Panc1 (cell line): Measurements from ENCODE around the gene TSPYL2. TPM values are rescaled to one million over a fixed set of nuclear protein-coding genes. Genes with fewer than 3 reads are reported as not detected.

ENCODE experiments used
- ATAC-seq: fragments of 200-7000 bp; cut with Tn5 transposase; 2 replicates; pipeline ENCODE4 v1.9.1; 2020; ENCODE audit warnings: mild to moderate bottlenecking, moderate library complexity
- BruUV-seq: library from RNA; stranded (reverse); fragments of 400-500 nt; replicated peaks from 2 replicates; lab custom pipeline; 2021; lab: Mats Ljungman, UMichigan
- CTCF ChIA-PET: fragments of 300-600 bp; sonication (Branson Sonifier 250); formaldehyde crosslinking; loops from one replicate; lab custom pipeline; 2022; ENCODE audit warnings: antibody characterized with exemption; lab: Charles Lee
- POLR2A ChIA-PET: fragments of 300-600 bp; sonication (Branson Sonifier 250); formaldehyde crosslinking; loops from one replicate; lab custom pipeline; 2022; ENCODE audit warnings: antibody characterized with exemption; lab: Charles Lee
- DNase-seq: peaks from one replicate; pipeline ENCODE4 v3.0.0-alpha.2; 2010; ENCODE audit warnings: low read depth, low spot score
- H3K27ac ChIP-seq: 2 replicates; pipeline ENCODE4 v1.5.1; 2011; ENCODE audit warnings: mild to moderate bottlenecking, low read length, inconsistent platforms
- H3K27me3 ChIP-seq: fragments of 200-500 bp; sonication (Bioruptor generic); 2 replicates; pipeline ENCODE4 v1.6.0; 2014; ENCODE audit warnings: low read length, inconsistent platforms; ENCODE audit not compliant: control insufficient read depth, insufficient read depth
- H3K36me3 ChIP-seq: fragments of 200-500 bp; sonication (Bioruptor generic); 2 replicates; pipeline ENCODE4 v1.5.1; 2014; ENCODE audit warnings: inconsistent platforms, mild to moderate bottlenecking, low read length, moderate library complexity; ENCODE audit not compliant: control insufficient read depth, insufficient read depth
- H3K4me1 ChIP-seq: 2 replicates; pipeline ENCODE4 v1.5.1; 2011; ENCODE audit warnings: inconsistent platforms, mild to moderate bottlenecking, low read length, moderate library complexity; ENCODE audit not compliant: control insufficient read depth, insufficient read depth
- H3K4me3 ChIP-seq, 2 experiments: 2 replicates each; pipeline ENCODE4 v1.5.1; 2011 to 2012; ENCODE audit warnings: low read depth in 2 of 2, low read length in 2 of 2, mild to moderate bottlenecking in 2 of 2, inconsistent platforms in 1 of 2, moderate library complexity in 1 of 2
- H3K9me3 ChIP-seq: fragments of 200-500 bp; sonication (Bioruptor generic); 2 replicates; pipeline ENCODE4 v1.5.1; 2014; ENCODE audit warnings: low read depth, mild to moderate bottlenecking, inconsistent platforms, low read length, moderate library complexity; ENCODE audit not compliant: control insufficient read depth, insufficient read depth
- POLR2AphosphoS5 ChIP-seq: IDR thresholded peaks from 2 replicates; pipeline ENCODE4 v1.6.1; 2012; ENCODE audit warnings: mild to moderate bottlenecking, low read depth, low read length, moderate library complexity
- SIN3A ChIP-seq: IDR thresholded peaks from 2 replicates; pipeline ENCODE4 v1.6.1; 2012; ENCODE audit warnings: low read depth, mild to moderate bottlenecking, low read length, moderate library complexity, borderline replicate concordance; ENCODE audit not compliant: insufficient read depth
- TCF7L2 ChIP-seq: IDR thresholded peaks from 2 replicates; pipeline ENCODE4 v1.6.1; 2011; ENCODE audit warnings: mild to moderate bottlenecking, low read depth, low read length, inconsistent platforms
- in situ Hi-C: cut with HindIII; loops from 2 replicates; pipeline ENCODE4 v1.10.0; 2016; ENCODE audit warnings: low sequenced_read_pairs, low pct_unique_long_range_greater_than_20kb
- intact Hi-C: fragments of 100-400 bp; cut with micrococcal nuclease; formaldehyde crosslinking; loops from one replicate; pipeline ENCODE4 v1.10.0; 2022; ENCODE audit not compliant: unreplicated experiment
- total RNA-seq: library from RNA; stranded (reverse); gene quantifications from one replicate; pipeline ENCODE4 v1.2.1, GENCODE V29; 2021; ENCODE audit not compliant: unreplicated experiment
- TF ChIP-seq, protein P1 (sequence below): fragments of 450-650 bp; IDR thresholded peaks from 2 replicates; pipeline ENCODE4 v1.5.1; 2017; ENCODE audit warnings: mild to moderate bottlenecking
- TF ChIP-seq, protein P2 (sequence below), 2 experiments: IDR thresholded peaks; 2 replicates each; pipeline ENCODE4 v1.6.1; 2011 to 2012; ENCODE audit warnings: low read depth in 2 of 2, control low read depth in 1 of 2, low read length in 1 of 2, mild to moderate bottlenecking in 1 of 2, moderate library complexity in 1 of 2; ENCODE audit not compliant: insufficient read depth in 1 of 2

The TSPYL2 gene
- total RNA-seq, 1 experiment from 2014 or later: 25.0 TPM

DNA sequence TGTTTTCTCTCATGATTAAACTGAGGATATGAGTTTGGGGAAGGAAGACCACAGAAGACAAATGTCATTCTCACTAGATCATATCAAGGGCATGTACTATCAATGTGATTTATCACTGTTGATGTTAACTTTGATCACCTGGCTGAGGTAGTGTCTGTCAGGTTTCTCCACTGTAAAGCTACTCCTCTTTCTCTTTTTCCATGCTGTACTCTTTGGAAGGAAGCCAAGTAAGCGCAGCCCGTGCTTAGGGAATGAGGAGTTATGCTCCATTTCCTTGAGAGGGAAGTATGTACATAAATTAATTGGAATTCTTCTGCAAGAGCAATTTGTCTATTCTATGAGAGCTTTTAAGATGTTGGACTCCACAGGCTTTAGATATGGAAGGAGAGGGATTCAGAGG lies 7.8 kb downstream of the TSPYL2 start:
- BruUV-seq: no TSS peak

DNA sequence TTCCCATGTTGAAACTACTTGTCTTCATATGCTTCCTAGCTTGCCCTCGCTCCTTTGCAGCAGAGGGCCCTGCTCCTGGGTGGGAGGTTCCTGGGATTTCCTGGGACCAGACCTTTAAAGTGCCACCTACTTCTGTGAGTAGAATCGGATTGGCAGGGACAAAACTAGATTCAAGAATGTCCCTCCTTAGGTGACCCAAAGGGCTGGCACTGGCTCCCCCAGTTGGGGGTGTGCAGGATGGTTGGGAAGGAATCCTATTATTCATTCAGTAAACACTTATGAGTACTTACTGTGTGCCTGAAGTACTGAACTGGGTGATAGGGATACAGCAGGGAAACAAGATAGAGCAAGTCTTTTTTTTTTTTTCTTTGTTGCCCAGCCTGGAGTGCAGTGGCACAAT lies 9.2 kb downstream of the TSPYL2 start:
- no peak overlapping the region for H3K27ac ChIP-seq
- H3K4me1 ChIP-seq: peaks cover 14% of the 10 kb centered on the region
- BruUV-seq: no TSS peak
- in situ Hi-C loops: no loop called here
- POLR2A ChIA-PET: no interaction called here
- TF ChIP-seq SIN3A: no peak
- CTCF ChIA-PET: interaction anchor here (0.7 kb wide), 1 partner anchor 19 kb away, joined by 7 read pairs; no protein-coding TSS in a partner anchor
- H3K4me3 ChIP-seq: no peak overlapping the region
- DNase-seq: no peak
- H3K9me3 ChIP-seq: no peaks in the 10 kb centered on the region
- intact Hi-C loops: no loop called here
- no peak for ATAC-seq
- no peaks in the 10 kb centered on the region; the same call in 1 of the 2 replicates for H3K36me3 ChIP-seq
- no peaks in the 10 kb centered on the region for H3K27me3 ChIP-seq

More for the DNA sequence above, 7.8 kb downstream of the TSPYL2 start:
- Histone ChIP-seq H3K4me1 (peaks cover 10% of the 10 kb centered on the region), H3K27me3 (no peaks in the 10 kb centered on the region), H3K36me3 (no peaks in the 10 kb centered on the region; the same call in 1 of the 2 replicates), H3K4me3 (no peak overlapping the region), H3K27ac (no peak overlapping the region), H3K9me3 (no peaks in the 10 kb centered on the region)
- DNase-seq (no peak), ATAC-seq (no peak)
- TF ChIP-seq SIN3A (no peak), TCF7L2 (no peak), POLR2AphosphoS5 (no peak)
- TF ChIP-seq, protein P1, sequence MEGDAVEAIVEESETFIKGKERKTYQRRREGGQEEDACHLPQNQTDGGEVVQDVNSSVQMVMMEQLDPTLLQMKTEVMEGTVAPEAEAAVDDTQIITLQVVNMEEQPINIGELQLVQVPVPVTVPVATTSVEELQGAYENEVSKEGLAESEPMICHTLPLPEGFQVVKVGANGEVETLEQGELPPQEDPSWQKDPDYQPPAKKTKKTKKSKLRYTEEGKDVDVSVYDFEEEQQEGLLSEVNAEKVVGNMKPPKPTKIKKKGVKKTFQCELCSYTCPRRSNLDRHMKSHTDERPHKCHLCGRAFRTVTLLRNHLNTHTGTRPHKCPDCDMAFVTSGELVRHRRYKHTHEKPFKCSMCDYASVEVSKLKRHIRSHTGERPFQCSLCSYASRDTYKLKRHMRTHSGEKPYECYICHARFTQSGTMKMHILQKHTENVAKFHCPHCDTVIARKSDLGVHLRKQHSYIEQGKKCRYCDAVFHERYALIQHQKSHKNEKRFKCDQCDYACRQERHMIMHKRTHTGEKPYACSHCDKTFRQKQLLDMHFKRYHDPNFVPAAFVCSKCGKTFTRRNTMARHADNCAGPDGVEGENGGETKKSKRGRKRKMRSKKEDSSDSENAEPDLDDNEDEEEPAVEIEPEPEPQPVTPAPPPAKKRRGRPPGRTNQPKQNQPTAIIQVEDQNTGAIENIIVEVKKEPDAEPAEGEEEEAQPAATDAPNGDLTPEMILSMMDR: no peak
- TF ChIP-seq, protein P2, sequence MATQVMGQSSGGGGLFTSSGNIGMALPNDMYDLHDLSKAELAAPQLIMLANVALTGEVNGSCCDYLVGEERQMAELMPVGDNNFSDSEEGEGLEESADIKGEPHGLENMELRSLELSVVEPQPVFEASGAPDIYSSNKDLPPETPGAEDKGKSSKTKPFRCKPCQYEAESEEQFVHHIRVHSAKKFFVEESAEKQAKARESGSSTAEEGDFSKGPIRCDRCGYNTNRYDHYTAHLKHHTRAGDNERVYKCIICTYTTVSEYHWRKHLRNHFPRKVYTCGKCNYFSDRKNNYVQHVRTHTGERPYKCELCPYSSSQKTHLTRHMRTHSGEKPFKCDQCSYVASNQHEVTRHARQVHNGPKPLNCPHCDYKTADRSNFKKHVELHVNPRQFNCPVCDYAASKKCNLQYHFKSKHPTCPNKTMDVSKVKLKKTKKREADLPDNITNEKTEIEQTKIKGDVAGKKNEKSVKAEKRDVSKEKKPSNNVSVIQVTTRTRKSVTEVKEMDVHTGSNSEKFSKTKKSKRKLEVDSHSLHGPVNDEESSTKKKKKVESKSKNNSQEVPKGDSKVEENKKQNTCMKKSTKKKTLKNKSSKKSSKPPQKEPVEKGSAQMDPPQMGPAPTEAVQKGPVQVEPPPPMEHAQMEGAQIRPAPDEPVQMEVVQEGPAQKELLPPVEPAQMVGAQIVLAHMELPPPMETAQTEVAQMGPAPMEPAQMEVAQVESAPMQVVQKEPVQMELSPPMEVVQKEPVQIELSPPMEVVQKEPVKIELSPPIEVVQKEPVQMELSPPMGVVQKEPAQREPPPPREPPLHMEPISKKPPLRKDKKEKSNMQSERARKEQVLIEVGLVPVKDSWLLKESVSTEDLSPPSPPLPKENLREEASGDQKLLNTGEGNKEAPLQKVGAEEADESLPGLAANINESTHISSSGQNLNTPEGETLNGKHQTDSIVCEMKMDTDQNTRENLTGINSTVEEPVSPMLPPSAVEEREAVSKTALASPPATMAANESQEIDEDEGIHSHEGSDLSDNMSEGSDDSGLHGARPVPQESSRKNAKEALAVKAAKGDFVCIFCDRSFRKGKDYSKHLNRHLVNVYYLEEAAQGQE (IDR thresholded peaks at IDR 0.05; ENCODE audit: insufficient read depth in 1 of 2, low read depth in 2 of 2, low read length in 1 of 2): no peak
- intact Hi-C loops (loop anchor here (1.0 kb wide), 1 partner anchor 19 kb away; no protein-coding TSS in a partner anchor), in situ Hi-C loops (no loop called here)
- CTCF ChIA-PET: interaction anchor here (1.2 kb wide), 1 partner anchor 18 kb away, joined by 9 read pairs; no protein-coding TSS in a partner anchor
- POLR2A ChIA-PET: no interaction called here

- Histone ChIP-seq H3K4me3 (peak overlapping the region; percentile 72 to 93), H3K36me3 (no peaks in the 10 kb centered on the region; the same call in 1 of the 2 replicates), H3K4me1 (peaks cover 6% of the 10 kb centered on the region; the same call in 1 of the 2 replicates), H3K27ac (peak overlapping the region; percentile 83), H3K9me3 (no peaks in the 10 kb centered on the region), H3K27me3 (no peaks in the 10 kb centered on the region)
- in situ Hi-C loops: no loop called here
- BruUV-seq: no TSS peak
- intact Hi-C loops: loop anchor here (1.0 kb wide), 1 partner anchor 22 kb away; no protein-coding TSS in a partner anchor
- DNase-seq (no peak), ATAC-seq (peak; percentile 85)
- ChIA-PET CTCF (no interaction called here), POLR2A (no interaction called here)
- TF ChIP-seq, protein P1: peak; percentile 81
- TF ChIP-seq, protein P2 (IDR thresholded peaks at IDR 0.05; ENCODE audit: insufficient read depth in 1 of 2, low read depth in 2 of 2, low read length in 1 of 2): no peak
- no peak for TF ChIP-seq POLR2AphosphoS5
Observed at GRCh38 chrX:53093177-53093655, 11.0 kb downstream of the TSPYL2 start.
